Colonic mucosa (tissue), 4 donors: ENCODE data around the gene TBX15. TPM values are rescaled to one million over a fixed set of nuclear protein-coding genes. Genes with fewer than 3 reads are reported as not detected.

Source experiments
- DNase-seq: peaks from one replicate; pipeline ENCODE4 v3.0.0-alpha.2; 2020
- H3K27ac ChIP-seq: fragments of 200-600 bp; one replicate; pipeline ENCODE4 v1.8.0; 2021
- H3K27me3 ChIP-seq: fragments of 200-600 bp; one replicate; pipeline ENCODE4 v1.8.0; 2021
- H3K36me3 ChIP-seq: fragments of 200-600 bp; one replicate; pipeline ENCODE4 v1.8.0; 2021
- H3K4me1 ChIP-seq: fragments of 200-600 bp; one replicate; pipeline ENCODE4 v1.8.0; 2021; ENCODE audit warnings: mild to moderate bottlenecking
- H3K4me3 ChIP-seq: fragments of 200-600 bp; one replicate; pipeline ENCODE4 v1.8.0; 2021
- H3K9ac ChIP-seq, 2 donors: one replicate each; pipeline ENCODE4 v1.7.0; 2013; ENCODE audit warnings: control low read depth in 2 of 2, low read depth in 2 of 2, low read length in 2 of 2
- H3K9me3 ChIP-seq: fragments of 200-600 bp; one replicate; pipeline ENCODE4 v1.8.0; 2021
- CTCF ChIP-seq: fragments of 200-600 bp; IDR thresholded peaks from one replicate; pipeline ENCODE4 v1.8.0; 2022; ENCODE audit warnings: antibody characterized with exemption, mild to moderate bottlenecking
- intact Hi-C: fragments of 100-400 bp; cut with DNase I; formaldehyde crosslinking; loops from one replicate; pipeline ENCODE4 v1.14.1; 2022
- total RNA-seq, 2 donors: library from RNA; stranded (reverse); fragmentation: NEBNext Ultra II Directional in 1 of 2; extraction: Animal tissue kit (Norgen Biotek cat#: 25700) in 1 of 2; gene quantifications; one replicate each; pipeline ENCODE4 v1.2.1, GENCODE V29; 2021
- donor health status: healthy.
- donor health status: DM: no; HTN: no; CAD: no.
- donor health status: DM: no; HTN: no; CAD: no.

TBX15 gene
- total RNA-seq, 2 donors from 2014 or later, result 0.11 TPM; not detected in 1

GRCh38 chr1:118995312-118996016, 7.3 kb upstream of the TBX15 start:
- TF ChIP-seq CTCF, result no peak
- no peak for DNase-seq
- Histone ChIP-seq H3K9me3 (no peaks in the 10 kb centered on the region), H3K27ac (no peak overlapping the region), H3K4me3 (no peak overlapping the region), H3K4me1 (no peaks in the 10 kb centered on the region), H3K9ac (no peak overlapping the region), H3K27me3 (peaks cover 86% of the 10 kb centered on the region), H3K36me3 (no peaks in the 10 kb centered on the region)
- intact Hi-C loops, result no loop called here

GRCh38 chr1:118993700-118994026, 5.5 kb upstream of the TBX15 start:
- H3K4me3 ChIP-seq, result no peak overlapping the region
- intact Hi-C loops, result no loop called here
- peaks cover 86% of the 10 kb centered on the region for H3K27me3 ChIP-seq
- H3K9me3 ChIP-seq, result no peaks in the 10 kb centered on the region
- no peak overlapping the region for H3K9ac ChIP-seq
- no peaks in the 10 kb centered on the region for H3K4me1 ChIP-seq
- TF ChIP-seq CTCF, result no peak
- no peaks in the 10 kb centered on the region for H3K36me3 ChIP-seq
- no peak overlapping the region for H3K27ac ChIP-seq
- no peak for DNase-seq

GRCh38 chr1:118992868-118993699, 4.9 kb upstream of the TBX15 start:
- peaks cover 86% of the 10 kb centered on the region for H3K27me3 ChIP-seq
- no peak for TF ChIP-seq CTCF
- intact Hi-C loops, result no loop called here

GRCh38 chr1:118992237-118992825, 4.2 kb upstream of the TBX15 start:
- intact Hi-C loops, result no loop called here
- Histone ChIP-seq H3K36me3 (no peaks in the 10 kb centered on the region), H3K27me3 (peaks cover 87% of the 10 kb centered on the region), H3K4me3 (no peak overlapping the region), H3K4me1 (peaks cover 6% of the 10 kb centered on the region), H3K9me3 (no peaks in the 10 kb centered on the region), H3K9ac (no peak overlapping the region), H3K27ac (no peak overlapping the region)
- TF ChIP-seq CTCF, result no peak
- no peak for DNase-seq

More at GRCh38 chr1:118992868-118993699, 4.9 kb upstream of the TBX15 start:
- Histone ChIP-seq H3K9me3 (no peaks in the 10 kb centered on the region), H3K36me3 (no peaks in the 10 kb centered on the region), H3K4me1 (no peaks in the 10 kb centered on the region), H3K27ac (no peak overlapping the region), H3K9ac (no peak overlapping the region), H3K4me3 (no peak overlapping the region)
- no peak for DNase-seq

GRCh38 chr1:118991448-118991847, 3.3 kb upstream of the TBX15 start:
- Histone ChIP-seq H3K27ac (no peak overlapping the region), H3K4me3 (no peak overlapping the region), H3K27me3 (peaks cover 90% of the 10 kb centered on the region), H3K9ac (no peak overlapping the region), H3K9me3 (no peaks in the 10 kb centered on the region), H3K4me1 (peaks cover 9% of the 10 kb centered on the region), H3K36me3 (no peaks in the 10 kb centered on the region)
- DNase-seq, result no peak
- TF ChIP-seq CTCF, result no peak
- intact Hi-C loops, result no loop called here
